Endothelial cell of umbilical vein (primary cell): ENCODE results near the gene LHX3. TPM values are rescaled to one million over a fixed set of nuclear protein-coding genes. Genes with fewer than 3 reads are reported as not detected.

Source experiments
- BruUV-seq: library from RNA; stranded (reverse); fragments of 400-500 nt; replicated peaks from 2 replicates; lab custom pipeline; 2021; lab: Mats Ljungman, UMichigan
- CTCF ChIA-PET: fragments of 300-600, 350-600 bp; sonication (Branson Sonifier 250); formaldehyde crosslinking; loops from one replicate; lab custom pipeline; 2021; ENCODE audit warnings: antibody characterized with exemption, inconsistent platforms; lab: Charles Lee
- POLR2A ChIA-PET: fragments of 300-600, 350-600 bp; sonication (Branson Sonifier 250); formaldehyde crosslinking; loops from one replicate; lab custom pipeline; 2021; ENCODE audit warnings: antibody characterized with exemption, inconsistent platforms; lab: Charles Lee
- DNase-seq: peaks from one replicate; pipeline ENCODE4 v3.0.0-alpha.2; 2011; ENCODE audit warnings: low read depth, low spot score
- FAIRE-seq: peaks from 2 replicates; lab custom pipeline; 2011; peaks lifted over from hg19 to GRCh38; lab: Jason Lieb, UNC
- H2AFZ ChIP-seq: 2 replicates; pipeline ENCODE4 v1.6.0; 2012; ENCODE audit warnings: low read depth, low read length, control low read depth, inconsistent platforms
- H3K27ac ChIP-seq: 2 replicates; pipeline ENCODE4 v1.5.1; 2011; ENCODE audit warnings: low read depth, mild to moderate bottlenecking, control low read depth, low read length, moderate library complexity; ENCODE audit not compliant: insufficient read depth
- H3K27me3 ChIP-seq, 2 experiments: 2 replicates each; pipeline versions ENCODE4 v1.6.0 to v1.6.1; 2011; ENCODE audit warnings: low read length in 2 of 2, mixed read lengths in 1 of 2; ENCODE audit not compliant: control insufficient read depth in 2 of 2, insufficient read depth in 2 of 2
- H3K36me3 ChIP-seq, 2 experiments: 2 replicates in 1 of 2; 3 replicates in 1 of 2; pipeline ENCODE4 v1.5.1; 2011; ENCODE audit warnings: low read length in 2 of 2, mild to moderate bottlenecking in 1 of 2, moderate library complexity in 1 of 2; ENCODE audit not compliant: control insufficient read depth in 2 of 2, insufficient read depth in 2 of 2; ENCODE audit errors: extremely low read depth in 1 of 2
- H3K4me1 ChIP-seq: 3 replicates; pipeline ENCODE4 v1.5.1; 2011; ENCODE audit warnings: mild to moderate bottlenecking, low read length; ENCODE audit not compliant: control insufficient read depth, insufficient read depth; ENCODE audit errors: extremely low read depth
- H3K4me2 ChIP-seq: 2 replicates; pipeline ENCODE4 v1.6.1; 2011; ENCODE audit warnings: low read length, control low read depth, mixed read lengths; ENCODE audit not compliant: insufficient read depth
- H3K4me3 ChIP-seq, 3 experiments: fragments of 200-600 bp in 1 of 3; sonication (generic), shearing (Covaris generic) in 1 of 3; replicated peaks in 1 of 3; 2 replicates each; pipeline ENCODE4 v1.5.1; 2011 to 2016; ENCODE audit warnings: control low read depth in 3 of 3, low read length in 3 of 3, mild to moderate bottlenecking in 2 of 3, inconsistent platforms in 1 of 3, low read depth in 1 of 3, moderate library complexity in 1 of 3; ENCODE audit not compliant: insufficient read depth in 1 of 3
- H3K79me2 ChIP-seq: 2 replicates; pipeline ENCODE4 v1.6.0; 2012; ENCODE audit warnings: low read length, inconsistent platforms; ENCODE audit not compliant: control insufficient read depth, insufficient read depth
- H3K9ac ChIP-seq: replicated peaks from 2 replicates; pipeline ENCODE3; 2011; ENCODE audit warnings: low read length, control low read depth; ENCODE audit not compliant: insufficient read depth; ENCODE audit errors: extremely low read depth
- H3K9me1 ChIP-seq: replicated peaks from 3 replicates; pipeline ENCODE4 v1.6.0; 2011; ENCODE audit warnings: mild to moderate bottlenecking, low read length; ENCODE audit not compliant: control insufficient read depth, insufficient read depth; ENCODE audit errors: extremely low read depth
- H3K9me3 ChIP-seq: replicated peaks from 2 replicates; pipeline ENCODE4 v1.5.1; 2012; ENCODE audit warnings: low read length, inconsistent platforms; ENCODE audit not compliant: control insufficient read depth, insufficient read depth
- H4K20me1 ChIP-seq: replicated peaks from 2 replicates; pipeline ENCODE3; 2011; ENCODE audit warnings: mild to moderate bottlenecking, low read length; ENCODE audit not compliant: control insufficient read depth, insufficient read depth; ENCODE audit errors: extremely low read depth
- CTCF ChIP-seq, 2 donors: IDR thresholded peaks; 1 replicate in 1 of 2; 2 replicates in 1 of 2; pipeline ENCODE4 v1.5.1; 2011; ENCODE audit warnings: low read length in 2 of 2, mild to moderate bottlenecking in 2 of 2, moderate library complexity in 2 of 2, control low read depth in 1 of 2, inconsistent platforms in 1 of 2, low read depth in 1 of 2; ENCODE audit not compliant: insufficient read depth in 1 of 2; ENCODE audit errors: extremely low read depth in 1 of 2
- EZH2 ChIP-seq: IDR thresholded peaks from 2 replicates; pipeline ENCODE4 v1.6.1; 2012; ENCODE audit warnings: borderline replicate concordance, low read depth, mild to moderate bottlenecking, moderate library complexity, low read length, inconsistent platforms; ENCODE audit not compliant: severe bottlenecking
- POLR2A ChIP-seq: IDR thresholded peaks from 2 replicates; pipeline ENCODE4 v1.6.1; 2012; ENCODE audit warnings: low read depth, mild to moderate bottlenecking, control low read depth, low read length
- dilution Hi-C: fragments of 300-500 bp; cut with MboI; formaldehyde crosslinking; loops from one replicate; pipeline ENCODE4 v1.15.0; 2019; ENCODE audit warnings: low sequenced_read_pairs; ENCODE audit not compliant: extremely low pct_ligation_motif_present
- intact Hi-C: fragments of 100-400 bp; cut with micrococcal nuclease; formaldehyde crosslinking; loops from one replicate; pipeline ENCODE4 v1.10.0; 2022
- polyA plus RNA-seq, 4 experiments: library from polyadenylated mRNA; depleted of rRNA in 3 of 4; stranded (reverse) in 3 of 4; unstranded in 1 of 4; fragments of >200 nt; gene quantifications; 2 replicates each; pipeline versions ENCODE4 v1.2.1 to v1.2.3, GENCODE V29; 2011 to 2012; ENCODE audit warnings: missing spikeins in 1 of 4
- total RNA-seq: library from RNA; stranded (reverse); gene quantifications from 2 replicates; pipeline ENCODE4 v1.2.3, GENCODE V29; 2021

Gene LHX3
- total and polyA plus RNA-seq, 2 donors (not counting 3 experiments of a cell fraction or from before 2014, with no cell fraction given) = not detected

GRCh38 chr9:136202454-136203407, 2.2 kb downstream of the LHX3 start:
- H3K9ac ChIP-seq = no peak overlapping the region
- H3K4me2 ChIP-seq = no peak overlapping the region
- DNase-seq (no peak), FAIRE-seq (no peak)
- H4K20me1 ChIP-seq = no peaks in the 10 kb centered on the region
- no peaks in the 10 kb centered on the region for H3K9me1 ChIP-seq
- H3K9me3 ChIP-seq = no peaks in the 10 kb centered on the region
- CTCF ChIA-PET = no interaction called here
- no peak overlapping the region for H3K27ac ChIP-seq
- no peak overlapping the region for H3K4me3 ChIP-seq
- no peaks in the 10 kb centered on the region for H3K4me1 ChIP-seq
- peak; percentile 10 for TF ChIP-seq EZH2
- TF ChIP-seq POLR2A = no peak
- TF ChIP-seq CTCF (IDR thresholded peaks at IDR 0.05; ENCODE audit: extremely low read depth in 1 of 2, insufficient read depth in 1 of 2, low read depth in 1 of 2, low read length in 2 of 2) = no peak
- no TSS peak for BruUV-seq
- intact Hi-C loops = loop anchor here (10.0 kb wide), 1 partner anchor 48 kb away; no protein-coding TSS in a partner anchor
- dilution Hi-C loops = no loop called here
- no peak overlapping the region for H2AFZ ChIP-seq
- POLR2A ChIA-PET = no interaction called here
- H3K27me3 ChIP-seq = peaks cover 51 to 64% of the 10 kb centered on the region in 2 experiments
- H3K36me3 ChIP-seq = no peaks in the 10 kb centered on the region
- H3K79me2 ChIP-seq = no peaks in the 10 kb centered on the region
